ENCODE measurements around the gene COL5A1. TPM values are rescaled to one million over a fixed set of nuclear protein-coding genes. Genes with fewer than 3 reads are reported as not detected.

Gene COL5A1
- polyA plus RNA-seq, 3 donors, result 0.01 TPM; not detected in 2

GRCh38 chr9:134870301-134870694 is 228.7 kb downstream of the COL5A1 start:
- no peaks in the 10 kb centered on the region for H3K79me2 ChIP-seq (ENCODE audit: insufficient read depth, low read length)
- 98% methylated on average over 8 of the region's 11 CpGs for WGBS (ENCODE audit: insufficient coverage)
- intact Hi-C loops (cut with micrococcal nuclease), result no loop called here
- no peak overlapping the region for H2AFZ ChIP-seq (ENCODE audit: insufficient read depth, low read depth, low read length, poor library complexity, severe bottlenecking)
- H3K4me1 Mint-ChIP-seq, result peaks cover 3% of the 10 kb centered on the region
- no peak overlapping the region for H3K4me3 ChIP-seq (replicated peaks in 1 of 3; ENCODE audit: low read depth in 2 of 3, low read length in 3 of 3)
- H3K27ac Mint-ChIP-seq, result peak overlapping the region in 1 of 7 donors; percentile 33
- DNase-seq, result no peak
- H3K9me3 ChIP-seq (replicated peaks in 1 of 2; ENCODE audit: control insufficient read depth in 1 of 2, insufficient read depth in 1 of 2, low read length in 2 of 2), result peaks cover 5 to 18% of the 10 kb centered on the region in 2 donors
- H3K27me3 ChIP-seq (ENCODE audit: control insufficient read depth in 2 of 2, insufficient read depth in 2 of 2, low read length in 2 of 2), result peaks cover 0 to under 1% of the 10 kb centered on the region in 2 donors
- H3K27me3 Mint-ChIP-seq (ENCODE audit: low read depth in 3 of 3), result peaks cover 14 to 18% (median 14%) of the 10 kb centered on the region in 3 donors
- no peaks in the 10 kb centered on the region for H3K36me3 ChIP-seq (replicated peaks in 1 of 2; ENCODE audit: control insufficient read depth in 1 of 2, insufficient read depth in 2 of 2, low read length in 2 of 2)
- no peak overlapping the region for H3K4me2 ChIP-seq (replicated peaks; ENCODE audit: extremely low read depth, low read length, poor library complexity, severe bottlenecking)
- H3K4me3 Mint-ChIP-seq, result no peak overlapping the region
- H3K4me1 ChIP-seq (ENCODE audit: control insufficient read depth in 1 of 2, insufficient read depth in 2 of 2, low read length in 2 of 2), result peaks cover 1 to 4% of the 10 kb centered on the region in 2 donors
- no peak overlapping the region for H3K9ac ChIP-seq (ENCODE audit: insufficient read depth, low read length, poor library complexity, severe bottlenecking)
- TF ChIP-seq CTCF (IDR thresholded peaks at IDR 0.05), result no peak
- H3K36me3 Mint-ChIP-seq, result no peaks in the 10 kb centered on the region
- H4K20me1 ChIP-seq (ENCODE audit: insufficient read depth, low read length), result no peaks in the 10 kb centered on the region
- H3K9me3 Mint-ChIP-seq, result peaks cover 8 to 31% (median 16%) of the 10 kb centered on the region in 7 donors
- H3K27ac ChIP-seq (ENCODE audit: low read depth in 1 of 2, low read length in 2 of 2), result no peak overlapping the region

GRCh38 chr9:134870746-134871662 is 229.4 kb downstream of the COL5A1 start:
- DNase-seq, result no peak
- Mint-ChIP-seq H3K9me3 (peaks cover 8 to 30% (median 18%) of the 10 kb centered on the region in 7 donors), H3K27ac (peak overlapping the region in 1 of 7 donors; percentile 33), H3K4me1 (peaks cover 8% of the 10 kb centered on the region), H3K36me3 (no peaks in the 10 kb centered on the region), H3K27me3 (ENCODE audit: low read depth in 3 of 3) (peaks cover 11 to 18% (median 14%) of the 10 kb centered on the region in 3 donors), H3K4me3 (peak overlapping the region in 1 of 2 donors; percentile 37)
- TF ChIP-seq CTCF (IDR thresholded peaks at IDR 0.05), result no peak
- no peaks in the 10 kb centered on the region for H4K20me1 ChIP-seq (ENCODE audit: insufficient read depth, low read length)
- WGBS (ENCODE audit: insufficient coverage), result 90% methylated on average over 15 of the region's 30 CpGs
- no peaks in the 10 kb centered on the region for H3K27me3 ChIP-seq (ENCODE audit: control insufficient read depth in 2 of 2, insufficient read depth in 2 of 2, low read length in 2 of 2)
- H3K9ac ChIP-seq (ENCODE audit: insufficient read depth, low read length, poor library complexity, severe bottlenecking), result no peak overlapping the region
- H3K4me1 ChIP-seq (ENCODE audit: control insufficient read depth in 1 of 2, insufficient read depth in 2 of 2, low read length in 2 of 2), result peaks cover 5 to 11% of the 10 kb centered on the region in 2 donors
- H3K27ac ChIP-seq (ENCODE audit: low read depth in 1 of 2, low read length in 2 of 2), result no peak overlapping the region
- peaks cover 7 to 20% of the 10 kb centered on the region in 2 donors for H3K9me3 ChIP-seq (replicated peaks in 1 of 2; ENCODE audit: control insufficient read depth in 1 of 2, insufficient read depth in 1 of 2, low read length in 2 of 2)
- H3K4me3 ChIP-seq (replicated peaks in 1 of 3; ENCODE audit: low read depth in 2 of 3, low read length in 3 of 3), result no peak overlapping the region
- H3K36me3 ChIP-seq (replicated peaks in 1 of 2; ENCODE audit: control insufficient read depth in 1 of 2, insufficient read depth in 2 of 2, low read length in 2 of 2), result no peaks in the 10 kb centered on the region
- no peaks in the 10 kb centered on the region for H3K79me2 ChIP-seq (ENCODE audit: insufficient read depth, low read length)
- intact Hi-C loops (cut with micrococcal nuclease), result no loop called here
- H3K4me2 ChIP-seq (replicated peaks; ENCODE audit: extremely low read depth, low read length, poor library complexity, severe bottlenecking), result no peak overlapping the region
- H2AFZ ChIP-seq (ENCODE audit: insufficient read depth, low read depth, low read length, poor library complexity, severe bottlenecking), result no peak overlapping the region

Measured in CD14-positive monocyte (primary cell).